Measurements from ENCODE around the gene HAUS7.

Gene HAUS7

DNA sequence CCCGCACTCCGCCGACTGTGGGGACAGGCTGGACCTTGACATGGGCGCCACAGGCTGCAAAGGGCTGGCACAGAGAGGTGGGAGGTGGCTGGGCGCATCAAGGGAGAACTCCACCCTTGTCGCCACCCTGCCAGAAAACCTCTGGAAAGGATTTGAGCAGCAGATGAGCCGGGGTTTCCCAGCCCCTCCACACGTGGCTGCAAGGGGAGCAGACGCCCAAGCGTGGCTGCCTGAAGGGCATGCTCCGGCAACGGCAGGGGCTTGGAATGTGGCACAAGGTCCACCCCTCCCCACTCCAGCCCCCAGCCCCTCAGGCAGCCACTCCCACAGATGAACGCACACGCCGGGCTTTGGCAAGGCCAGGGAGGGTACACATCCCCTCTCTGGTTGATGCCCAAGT is 29.0 kb upstream of the HAUS7 start:
- TF ChIP-seq, protein P1, sequence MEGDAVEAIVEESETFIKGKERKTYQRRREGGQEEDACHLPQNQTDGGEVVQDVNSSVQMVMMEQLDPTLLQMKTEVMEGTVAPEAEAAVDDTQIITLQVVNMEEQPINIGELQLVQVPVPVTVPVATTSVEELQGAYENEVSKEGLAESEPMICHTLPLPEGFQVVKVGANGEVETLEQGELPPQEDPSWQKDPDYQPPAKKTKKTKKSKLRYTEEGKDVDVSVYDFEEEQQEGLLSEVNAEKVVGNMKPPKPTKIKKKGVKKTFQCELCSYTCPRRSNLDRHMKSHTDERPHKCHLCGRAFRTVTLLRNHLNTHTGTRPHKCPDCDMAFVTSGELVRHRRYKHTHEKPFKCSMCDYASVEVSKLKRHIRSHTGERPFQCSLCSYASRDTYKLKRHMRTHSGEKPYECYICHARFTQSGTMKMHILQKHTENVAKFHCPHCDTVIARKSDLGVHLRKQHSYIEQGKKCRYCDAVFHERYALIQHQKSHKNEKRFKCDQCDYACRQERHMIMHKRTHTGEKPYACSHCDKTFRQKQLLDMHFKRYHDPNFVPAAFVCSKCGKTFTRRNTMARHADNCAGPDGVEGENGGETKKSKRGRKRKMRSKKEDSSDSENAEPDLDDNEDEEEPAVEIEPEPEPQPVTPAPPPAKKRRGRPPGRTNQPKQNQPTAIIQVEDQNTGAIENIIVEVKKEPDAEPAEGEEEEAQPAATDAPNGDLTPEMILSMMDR (IDR thresholded peaks at IDR 0.05; ENCODE audit: low read depth, low read length): no peak
- no peak overlapping the region for H3K4me3 ChIP-seq (ENCODE audit: low read depth, low read length)

DNA sequence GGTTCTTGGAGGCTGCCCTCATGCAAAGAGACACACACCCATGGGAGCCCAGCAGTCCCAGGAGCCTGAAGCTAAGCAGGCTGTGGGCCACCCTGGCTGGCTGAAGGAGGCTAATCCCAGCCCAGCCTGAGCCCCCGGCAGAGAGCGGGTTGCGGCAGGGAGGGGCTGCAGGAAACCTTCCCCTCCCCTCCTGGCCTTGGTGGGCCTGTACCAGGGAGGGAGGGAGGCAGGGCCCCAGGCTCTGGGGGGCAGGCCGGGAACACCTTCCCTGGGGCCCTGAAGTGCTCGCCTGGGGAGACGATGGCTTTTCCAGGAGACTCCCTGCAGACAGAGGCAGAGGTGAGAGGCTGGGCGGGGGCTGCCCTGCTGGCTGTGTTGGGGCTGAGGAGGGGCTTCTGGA is 28.1 kb upstream of the HAUS7 start:
- no peak overlapping the region for H3K4me3 ChIP-seq (ENCODE audit: low read depth, low read length)
- TF ChIP-seq, protein P1 (IDR thresholded peaks at IDR 0.05; ENCODE audit: low read depth, low read length): no peak

DNA sequence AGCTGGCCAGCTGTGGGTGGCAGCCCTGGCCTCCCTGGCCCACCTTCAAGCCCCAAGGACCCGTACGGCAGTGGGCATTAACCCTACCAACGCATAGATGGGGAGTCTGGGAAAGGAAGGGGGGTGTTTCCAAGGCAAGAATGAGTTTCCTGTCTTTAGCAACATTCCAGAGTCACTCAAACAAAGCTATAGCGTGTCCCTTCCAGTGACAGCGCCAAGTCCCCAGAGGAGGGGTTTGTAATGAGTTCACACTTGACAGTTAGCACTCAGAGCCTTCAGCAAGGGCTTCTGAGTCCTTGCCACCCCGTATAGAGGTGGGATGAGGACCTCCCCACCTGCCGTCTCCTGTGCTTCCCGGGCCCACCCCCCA is 26.2 kb upstream of the HAUS7 start:
- TF ChIP-seq, protein P1 (IDR thresholded peaks at IDR 0.05; ENCODE audit: low read depth, low read length): no peak
- H3K4me3 ChIP-seq (ENCODE audit: low read depth, low read length): no peak overlapping the region

DNA sequence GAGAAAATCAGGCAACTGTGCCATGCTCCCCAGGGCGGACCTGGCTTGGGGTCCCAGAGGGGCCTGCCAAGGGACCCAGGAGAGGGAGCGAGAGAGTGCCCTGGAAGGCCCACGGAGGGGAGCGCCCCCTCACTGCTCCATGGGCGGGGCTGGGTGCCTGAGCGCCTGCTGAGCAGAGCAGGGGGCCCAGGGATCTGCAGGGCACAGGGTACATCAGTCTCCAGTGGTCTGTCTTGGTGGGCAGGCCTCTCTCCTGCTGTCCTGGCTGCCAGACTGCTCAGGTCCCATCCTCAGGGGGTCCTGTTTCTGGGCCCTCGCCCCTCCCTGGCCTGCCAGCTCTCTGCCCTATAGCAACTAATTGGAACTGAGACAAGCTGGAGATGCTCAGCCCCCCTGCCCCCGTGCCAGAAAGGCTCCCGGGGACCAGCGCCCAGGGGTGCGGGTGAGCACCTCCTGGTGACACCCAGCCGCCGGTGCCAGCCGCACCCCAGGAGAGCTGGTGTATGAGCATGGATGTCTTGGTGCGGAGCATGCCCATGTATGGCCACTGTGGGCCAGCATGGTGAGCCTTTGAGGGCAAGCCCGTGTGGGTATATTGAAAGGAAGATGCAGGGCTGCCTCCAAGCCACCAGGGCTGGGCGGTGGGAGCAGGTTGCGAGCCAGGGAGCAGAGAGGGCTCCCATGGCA is 25.7 kb upstream of the HAUS7 start:
- TF ChIP-seq, protein P1 (IDR thresholded peaks at IDR 0.05; ENCODE audit: low read depth, low read length): no peak
- peak overlapping the region; percentile 51 for H3K4me3 ChIP-seq (ENCODE audit: low read depth, low read length)

DNA sequence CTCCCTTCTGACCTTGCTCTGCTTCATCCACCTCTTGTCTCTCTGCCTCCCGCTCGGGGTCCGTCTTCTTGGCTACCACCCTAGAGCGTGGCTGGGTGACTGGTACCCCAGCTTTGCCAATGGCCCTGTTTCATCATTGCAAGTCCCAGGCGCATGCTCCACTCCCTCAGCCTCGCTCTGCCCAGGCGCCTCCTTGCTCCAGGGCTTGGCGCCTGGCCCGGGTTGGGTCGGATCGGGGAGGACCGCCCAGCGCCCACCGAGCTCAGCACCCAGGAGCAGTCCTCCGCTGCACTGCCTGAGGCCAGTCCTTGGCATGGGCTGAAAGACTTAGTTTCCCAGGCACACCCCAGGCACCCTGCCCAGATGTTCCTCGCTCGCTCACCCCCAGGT is 25.0 kb upstream of the HAUS7 start:
- H3K4me3 ChIP-seq (ENCODE audit: low read depth, low read length): peak overlapping the region; percentile 51
- TF ChIP-seq, protein P1 (IDR thresholded peaks at IDR 0.05; ENCODE audit: low read depth, low read length): no peak

DNA sequence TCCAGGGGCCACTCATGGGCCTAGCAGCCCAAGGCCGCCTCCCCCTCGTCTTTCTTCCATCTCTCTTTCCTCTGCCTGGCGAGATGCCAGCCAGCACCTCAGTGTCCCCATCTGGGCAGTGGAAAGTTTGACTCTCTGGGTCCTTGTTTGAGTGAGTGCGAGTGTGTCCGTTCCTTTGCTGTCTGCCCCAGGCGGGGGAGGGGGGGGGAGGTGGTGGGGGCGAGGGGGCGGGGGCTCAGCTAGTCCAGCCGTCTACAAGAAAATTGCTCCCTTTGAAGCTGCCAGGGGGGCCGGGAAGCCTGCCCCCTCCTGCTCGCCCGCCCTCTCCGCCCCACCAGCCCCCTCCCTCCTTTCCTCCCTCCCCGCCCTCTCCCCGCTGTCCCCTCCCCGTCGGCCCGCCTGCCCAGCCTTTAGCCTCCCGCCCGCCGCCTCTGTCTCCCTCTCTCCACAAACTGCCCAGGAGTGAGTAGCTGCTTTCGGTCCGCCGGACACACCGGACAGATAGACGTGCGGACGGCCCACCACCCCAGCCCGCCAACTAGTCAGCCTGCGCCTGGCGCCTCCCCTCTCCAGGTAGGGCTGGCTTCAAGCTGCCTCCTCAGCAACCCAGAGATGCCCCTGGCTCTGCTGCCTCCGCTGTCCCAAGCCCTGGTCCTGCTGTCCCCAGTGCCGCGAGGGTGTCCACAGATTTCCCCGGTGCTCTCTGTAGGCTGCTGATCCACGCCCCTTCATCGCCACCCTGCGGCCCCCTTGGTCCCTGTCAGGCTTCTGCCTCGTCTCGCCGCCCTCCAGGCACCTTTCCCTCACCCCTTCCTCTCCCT is 24.4 kb upstream of the HAUS7 start, which contains the start of gene BGN:
Gene BGN, plus strand, starts transcription at position 440 of the 821 bp plus-strand sequence. CDS start 9,652 bp downstream, outside the sequence.
- H3K4me3 ChIP-seq (ENCODE audit: low read depth, low read length): peak within 1 kb of the TSS; percentile 51
- TF ChIP-seq, protein P1 (IDR thresholded peaks at IDR 0.05; ENCODE audit: low read depth, low read length): no peak

DNA sequence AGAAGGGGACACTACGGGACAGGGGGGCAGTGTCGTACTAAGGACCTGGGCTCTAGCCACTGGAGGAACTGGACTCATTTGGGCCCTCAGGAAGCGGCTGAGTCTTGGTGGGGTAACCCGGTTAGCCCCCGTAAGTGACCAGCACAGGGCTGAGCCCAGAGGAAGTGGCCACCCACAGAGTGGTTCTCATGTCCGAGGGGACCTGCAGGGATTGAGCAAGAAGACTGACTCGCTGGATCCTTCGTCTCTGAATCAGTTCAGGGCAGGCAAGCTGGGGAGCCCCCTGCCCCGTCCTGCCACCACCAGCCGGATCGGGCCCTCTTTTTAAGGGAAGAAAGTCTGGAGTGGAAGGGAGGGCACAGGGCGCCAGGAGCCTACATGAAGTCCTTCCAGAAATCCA is 23.7 kb upstream of the HAUS7 start:
- no peak overlapping the region for H3K4me3 ChIP-seq (ENCODE audit: low read depth, low read length)
- TF ChIP-seq, protein P1 (IDR thresholded peaks at IDR 0.05; ENCODE audit: low read depth, low read length): no peak

Measured in WI38 (cell line).